CD8-positive, alpha-beta memory T cell (primary cell): Measurements from ENCODE around the gene LHFPL3. TPM values are rescaled to one million over a fixed set of nuclear protein-coding genes. Genes with fewer than 3 reads are reported as not detected.

Experiments used
- CTCF ChIA-PET: fragments of 350-600 bp; sonication (Branson Sonifier 250); formaldehyde crosslinking; loops from one replicate; lab custom pipeline; 2021; ENCODE audit warnings: antibody characterized with exemption; lab: Charles Lee
- POLR2A ChIA-PET: fragments of 350-600 bp; sonication (Branson Sonifier 250); formaldehyde crosslinking; loops from one replicate; lab custom pipeline; 2021; ENCODE audit warnings: antibody characterized with exemption; lab: Charles Lee
- DNase-seq, 5 donors: peaks; one replicate each; pipeline versions ENCODE4 v3.0.0 to v3.0.0-alpha.2; 2020 to 2022; ENCODE audit warnings: mixed read lengths in 1 of 5
- H3K27ac ChIP-seq: one replicate; pipeline ENCODE4 v1.7.0; 2013; ENCODE audit warnings: low read depth, mild to moderate bottlenecking, low read length, moderate library complexity
- H3K27me3 ChIP-seq: 2 replicates; pipeline ENCODE4 v1.7.0; 2013; ENCODE audit warnings: low read length, mild to moderate bottlenecking; ENCODE audit not compliant: insufficient read depth, poor library complexity, severe bottlenecking
- H3K36me3 ChIP-seq: 2 replicates; pipeline ENCODE4 v1.7.0; 2013; ENCODE audit warnings: mild to moderate bottlenecking, low read length, moderate library complexity; ENCODE audit not compliant: insufficient read depth
- H3K4me1 ChIP-seq: 2 replicates; pipeline ENCODE4 v1.7.0; 2013; ENCODE audit warnings: mild to moderate bottlenecking, low read length, moderate library complexity; ENCODE audit not compliant: insufficient read depth
- H3K4me3 ChIP-seq: 2 replicates; pipeline ENCODE4 v1.7.0; 2013; ENCODE audit warnings: mild to moderate bottlenecking, low read length
- H3K9me3 ChIP-seq: 2 replicates; pipeline ENCODE4 v1.7.0; 2013; ENCODE audit warnings: mild to moderate bottlenecking, low read length
- H3K27ac Mint-ChIP-seq, 8 donors: one replicate each; pipeline ENCODE4 v1.8.0; 2020 to 2021; ENCODE audit warnings: mixed read lengths in 8 of 8, mild to moderate bottlenecking in 6 of 8, inconsistent platforms in 3 of 8, moderate library complexity in 3 of 8
- H3K27me3 Mint-ChIP-seq, 2 donors: one replicate each; pipeline ENCODE4 v1.8.0; 2020 to 2021; ENCODE audit warnings: mixed read lengths in 2 of 2, mild to moderate bottlenecking in 1 of 2, moderate library complexity in 1 of 2
- H3K36me3 Mint-ChIP-seq, 3 donors: one replicate each; pipeline ENCODE4 v1.8.0; 2020 to 2021; ENCODE audit warnings: mixed read lengths in 3 of 3, inconsistent platforms in 1 of 3, mild to moderate bottlenecking in 1 of 3
- H3K4me1 Mint-ChIP-seq, 3 donors: one replicate each; pipeline ENCODE4 v1.8.0; 2020 to 2021; ENCODE audit warnings: mixed read lengths in 3 of 3, inconsistent platforms in 1 of 3, mild to moderate bottlenecking in 1 of 3
- H3K4me3 Mint-ChIP-seq, 7 donors: one replicate each; pipeline ENCODE4 v1.8.0; 2020 to 2021; ENCODE audit warnings: mixed read lengths in 7 of 7, mild to moderate bottlenecking in 6 of 7, moderate library complexity in 4 of 7, inconsistent platforms in 2 of 7
- H3K9me3 Mint-ChIP-seq, 5 donors: one replicate each; pipeline ENCODE4 v1.8.0; 2020 to 2022; ENCODE audit warnings: mixed read lengths in 5 of 5, mild to moderate bottlenecking in 3 of 5, moderate library complexity in 2 of 5, inconsistent platforms in 1 of 5
- polyA plus RNA-seq: library from polyadenylated mRNA; unstranded; fragments of 300-500 nt; fragmentation: Illumina TruSeq; gene quantifications from one replicate; pipeline ENCODE4 v1.2.3, GENCODE V29; 2021
- total RNA-seq, 2 experiments: library from RNA; stranded (reverse); gene quantifications; one replicate each; pipeline ENCODE4 v1.2.3, GENCODE V29; 2021

LHFPL3 gene
- total and polyA plus RNA-seq, 3 experiments from 2014 or later: not detected

GRCh38 chr7:104851268-104851667 is 522.9 kb downstream of the LHFPL3 start:
- Mint-ChIP-seq H3K27me3 (peaks cover 2 to 14% of the 10 kb centered on the region in 2 donors), H3K27ac (no peak overlapping the region), H3K36me3 (no peaks in the 10 kb centered on the region), H3K4me1 (no peaks in the 10 kb centered on the region), H3K9me3 (no peaks in the 10 kb centered on the region), H3K4me3 (no peak overlapping the region)
- H3K36me3 ChIP-seq: no peaks in the 10 kb centered on the region
- H3K27me3 ChIP-seq: no peaks in the 10 kb centered on the region
- CTCF ChIA-PET: no interaction called here
- DNase-seq: no peak
- POLR2A ChIA-PET: no interaction called here
- no peak overlapping the region for H3K4me3 ChIP-seq
- H3K9me3 ChIP-seq: no peaks in the 10 kb centered on the region
- H3K4me1 ChIP-seq: no peaks in the 10 kb centered on the region
- H3K27ac ChIP-seq: no peak overlapping the region

GRCh38 chr7:104852386-104852785 is 524.0 kb downstream of the LHFPL3 start:
- no peak overlapping the region for H3K4me3 ChIP-seq
- ChIA-PET POLR2A (no interaction called here), CTCF (no interaction called here)
- Mint-ChIP-seq H3K27me3 (peaks cover 4 to 8% of the 10 kb centered on the region in 2 donors), H3K27ac (no peak overlapping the region), H3K9me3 (no peaks in the 10 kb centered on the region), H3K4me1 (peaks cover 0 to under 1% (median under 1%) of the 10 kb centered on the region in 3 donors), H3K36me3 (no peaks in the 10 kb centered on the region), H3K4me3 (no peak overlapping the region)
- DNase-seq: no peak
- no peak overlapping the region for H3K27ac ChIP-seq
- H3K27me3 ChIP-seq: no peaks in the 10 kb centered on the region
- peaks cover 1% of the 10 kb centered on the region for H3K4me1 ChIP-seq
- no peaks in the 10 kb centered on the region for H3K36me3 ChIP-seq
- no peaks in the 10 kb centered on the region for H3K9me3 ChIP-seq

GRCh38 chr7:104855861-104856260 is 527.5 kb downstream of the LHFPL3 start:
- Histone ChIP-seq H3K36me3 (no peaks in the 10 kb centered on the region), H3K4me3 (no peak overlapping the region), H3K27me3 (no peaks in the 10 kb centered on the region), H3K27ac (no peak overlapping the region), H3K4me1 (peaks cover 12% of the 10 kb centered on the region), H3K9me3 (no peaks in the 10 kb centered on the region)
- Mint-ChIP-seq H3K27me3 (peaks cover 0 to 2% of the 10 kb centered on the region in 2 donors), H3K9me3 (no peaks in the 10 kb centered on the region), H3K36me3 (no peaks in the 10 kb centered on the region), H3K4me3 (no peak overlapping the region), H3K4me1 (peaks cover 13 to 15% (median 14%) of the 10 kb centered on the region in 3 donors), H3K27ac (peak overlapping the region in 1 of 8 donors; percentile 49)
- DNase-seq: no peak
- ChIA-PET POLR2A (no interaction called here), CTCF (no interaction called here)

- Mint-ChIP-seq H3K9me3 (no peaks in the 10 kb centered on the region), H3K27me3 (peaks cover 9% of the 10 kb centered on the region in 2 donors), H3K4me3 (peak overlapping the region in 2 of 7 donors; percentile 2 to 16), H3K27ac (peak overlapping the region in 5 of 8 donors; percentile 13 to 38 (median 26)), H3K36me3 (no peaks in the 10 kb centered on the region), H3K4me1 (peaks cover 13 to 15% (median 14%) of the 10 kb centered on the region in 3 donors)
- Histone ChIP-seq H3K9me3 (no peaks in the 10 kb centered on the region), H3K4me1 (peaks cover 12% of the 10 kb centered on the region), H3K36me3 (no peaks in the 10 kb centered on the region), H3K4me3 (no peak overlapping the region), H3K27ac (no peak overlapping the region), H3K27me3 (no peaks in the 10 kb centered on the region)
- ChIA-PET POLR2A (interaction anchor here (0.6 kb wide), 1 partner anchor 501 kb away, joined by 13 read pairs; no protein-coding TSS in a partner anchor), CTCF (interaction anchor here (1.1 kb wide), 1 partner anchor 25 kb away, joined by 3 read pairs; no protein-coding TSS in a partner anchor)
- peak in 1 of 5 donors; percentile 12 for DNase-seq
Measured at GRCh38 chr7:104857458-104858425, 529.3 kb downstream of the LHFPL3 start.

DNA sequence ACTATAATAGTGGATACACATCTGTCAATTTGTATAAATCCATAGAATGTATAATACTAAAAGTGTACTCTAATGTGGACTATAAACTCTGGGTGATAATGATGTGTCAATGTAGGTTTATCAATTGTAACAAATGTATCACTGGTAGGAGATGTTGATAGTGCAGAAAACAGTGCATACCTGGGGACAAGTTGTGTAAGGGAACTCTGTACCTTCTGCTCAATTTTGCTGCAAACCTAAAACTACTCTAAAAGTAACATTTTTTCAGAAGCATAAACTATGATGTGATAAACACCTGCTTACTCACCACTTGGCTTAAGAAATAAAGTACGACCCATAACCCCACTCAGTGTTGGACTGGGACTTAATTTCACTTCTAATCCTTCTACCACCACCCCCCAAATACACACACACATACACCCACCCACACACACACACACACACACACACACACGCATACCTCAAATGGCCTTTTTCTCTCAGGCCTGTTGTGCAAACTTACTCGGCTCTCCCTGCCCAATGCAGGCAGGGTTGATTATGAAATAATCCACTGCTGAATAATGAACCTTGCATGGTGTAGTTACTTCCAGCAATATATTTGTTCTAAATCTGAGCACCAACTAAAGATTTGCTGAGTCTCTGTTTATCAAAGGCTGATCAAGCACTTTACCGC is 531.5 kb downstream of the LHFPL3 start:
- no peak overlapping the region for H3K27ac Mint-ChIP-seq
- CTCF ChIA-PET: interaction anchor here (1.8 kb wide), 1 partner anchor 11 kb away, joined by 8 read pairs; no protein-coding TSS in a partner anchor

DNA sequence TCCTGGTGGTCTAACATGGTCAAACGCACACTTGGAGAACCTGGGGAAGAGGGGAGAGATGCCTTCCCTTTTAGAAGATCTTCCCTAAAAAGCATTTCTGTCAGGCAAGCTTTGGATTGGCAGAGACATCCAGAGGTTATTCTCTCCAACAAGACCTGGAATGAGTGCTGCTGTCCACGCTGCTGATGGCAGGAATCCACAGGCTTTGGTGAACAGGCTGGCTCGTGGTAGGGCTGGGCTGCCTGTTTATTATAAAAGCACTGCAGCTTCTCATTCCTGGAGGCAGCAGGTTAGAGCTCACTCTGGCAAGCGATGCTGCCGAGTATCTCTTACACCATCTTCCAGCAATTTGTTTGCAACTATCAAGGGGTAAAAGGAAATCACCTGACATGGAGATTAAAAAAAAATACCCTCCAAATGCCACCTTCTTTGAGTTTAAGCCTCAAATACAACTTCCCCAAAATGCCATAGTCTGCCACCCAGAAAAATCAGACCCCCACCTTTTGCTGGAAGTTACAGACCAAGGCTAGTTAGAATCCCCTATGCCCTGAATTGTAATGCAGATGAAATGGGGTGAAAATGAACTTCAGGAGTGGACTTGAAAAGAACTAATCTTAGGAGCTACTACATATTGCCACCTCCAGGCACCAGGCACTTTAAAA is 533.5 kb downstream of the LHFPL3 start:
- Histone ChIP-seq H3K27ac (no peak overlapping the region), H3K36me3 (no peaks in the 10 kb centered on the region), H3K9me3 (no peaks in the 10 kb centered on the region), H3K4me3 (no peak overlapping the region), H3K4me1 (peaks cover 12% of the 10 kb centered on the region), H3K27me3 (no peaks in the 10 kb centered on the region)
- ChIA-PET CTCF (interaction anchor here (1.8 kb wide), 1 partner anchor 13 kb away, joined by 8 read pairs; no protein-coding TSS in a partner anchor), POLR2A (no interaction called here)
- no peaks in the 10 kb centered on the region for H3K36me3 Mint-ChIP-seq
- peaks cover 15 to 36% of the 10 kb centered on the region in 2 donors for H3K27me3 Mint-ChIP-seq
- peaks cover 13 to 15% (median 14%) of the 10 kb centered on the region in 3 donors for H3K4me1 Mint-ChIP-seq
- DNase-seq: no peak
- peaks cover 0 to 5% (median 3%) of the 10 kb centered on the region in 5 donors for H3K9me3 Mint-ChIP-seq
- H3K27ac Mint-ChIP-seq: no peak overlapping the region
- H3K4me3 Mint-ChIP-seq: no peak overlapping the region

More for the DNA sequence above, 531.5 kb downstream of the LHFPL3 start:
- POLR2A ChIA-PET: no interaction called here
- Mint-ChIP-seq H3K4me1 (peaks cover 13 to 15% (median 14%) of the 10 kb centered on the region in 3 donors), H3K27me3 (peaks cover 12 to 23% of the 10 kb centered on the region in 2 donors), H3K36me3 (no peaks in the 10 kb centered on the region), H3K4me3 (no peak overlapping the region), H3K9me3 (peaks cover 0 to 5% (median 0%) of the 10 kb centered on the region in 5 donors)
- H3K27ac ChIP-seq: no peak overlapping the region
- H3K27me3 ChIP-seq: no peaks in the 10 kb centered on the region
- H3K36me3 ChIP-seq: no peaks in the 10 kb centered on the region
- no peak for DNase-seq
- peaks cover 12% of the 10 kb centered on the region for H3K4me1 ChIP-seq
- no peaks in the 10 kb centered on the region for H3K9me3 ChIP-seq
- no peak overlapping the region for H3K4me3 ChIP-seq

- no peaks in the 10 kb centered on the region for H3K27me3 ChIP-seq
- peaks cover 0 to 5% (median 3%) of the 10 kb centered on the region in 5 donors for H3K9me3 Mint-ChIP-seq
- no peak for DNase-seq
- no peaks in the 10 kb centered on the region for H3K36me3 ChIP-seq
- H3K36me3 Mint-ChIP-seq: no peaks in the 10 kb centered on the region
- ChIA-PET CTCF (interaction anchor here (1.0 kb wide), 1 partner anchor 21 kb away, joined by 3 read pairs; no protein-coding TSS in a partner anchor), POLR2A (no interaction called here)
- peaks cover 13 to 36% of the 10 kb centered on the region in 2 donors for H3K27me3 Mint-ChIP-seq
- peaks cover 9 to 11% (median 10%) of the 10 kb centered on the region in 3 donors for H3K4me1 Mint-ChIP-seq
- H3K4me3 Mint-ChIP-seq: no peak overlapping the region
- no peaks in the 10 kb centered on the region for H3K9me3 ChIP-seq
- H3K27ac Mint-ChIP-seq: no peak overlapping the region
- H3K27ac ChIP-seq: no peak overlapping the region
- H3K4me3 ChIP-seq: no peak overlapping the region
- peaks cover 7% of the 10 kb centered on the region for H3K4me1 ChIP-seq
Measured at GRCh38 chr7:104862719-104863118, 534.3 kb downstream of the LHFPL3 start.
